Subcutaneous preadipocyte (primary cell): ENCODE measurements around the gene ZNF391. TPM values are rescaled to one million over a fixed set of nuclear protein-coding genes. Genes with fewer than 3 reads are reported as not detected.

Experiments used
- small RNA-seq: library from RNA; depleted of rRNA; stranded (forward); fragments of <200 nt; gene quantifications from one replicate; pipeline ENCODE3, GENCODE V24; 2012
- total RNA-seq: library from RNA; depleted of rRNA; stranded (reverse); fragments of >200 nt; gene quantifications from 2 replicates; pipeline ENCODE4 v1.2.3, GENCODE V29; 2012

Gene ZNF391
- total RNA-seq = 1.1 and 2.0 TPM in 2 replicates

GRCh38 chr6:27388293-27389197 lies at the start of gene ZNF391:
ZNF391 (plus strand) TSS chr6:27388759; CDS start chr6:27400371, 11,612 bp downstream.

Small RNA genes lying within 50 kb of the gene (small RNA-seq; reads per million reads assigned to genes)
- not detected for gene MCFD2P1

Other genes starting within 250 kb of the ZNF391 start
- gene PRSS16, start 141.1 kb upstream of the ZNF391 start, total RNA-seq = not detected in 2 replicates
- gene POM121L2, start 76.5 kb upstream of the ZNF391 start, total RNA-seq = not detected in 2 replicates
- gene ZNF184, start 84.3 kb downstream of the ZNF391 start, total RNA-seq = 4.8 and 7.0 TPM in 2 replicates